Upper lobe of left lung (tissue), 6 donors: ENCODE data around the gene ZNF552. TPM values are rescaled to one million over a fixed set of nuclear protein-coding genes. Genes with fewer than 3 reads are reported as not detected.
A peak's percentile ranks its signal among the peaks of the same experiment; 100 is the strongest.
"Not testable (repeated sequence)": the region's sequence is repeated elsewhere in the genome, so short reads cannot be mapped to it uniquely, and the experiment has no call there.

Experiments used
- ATAC-seq, 2 donors: fragments of 200-7000 bp; cut with Tn5 transposase; one replicate each; pipeline ENCODE4 v1.9.1; 2022; ENCODE audit warnings: mild to moderate bottlenecking in 2 of 2, moderate library complexity in 2 of 2; ENCODE audit not compliant: low FRiP score in 2 of 2
- DNase-seq, 2 donors: peaks; one replicate each; pipeline ENCODE4 v3.0.0-alpha.2; 2019 to 2020
- H3K27ac ChIP-seq, 4 donors: fragments of 200-600 bp; sonication (generic); one replicate each; pipeline ENCODE4 v1.5.1; 2016 to 2019
- H3K27me3 ChIP-seq, 4 donors: fragments of 200-600 bp; sonication (generic); one replicate each; pipeline ENCODE4 v1.5.1; 2017 to 2019
- H3K36me3 ChIP-seq, 4 donors: fragments of 200-600 bp; sonication (generic); one replicate each; pipeline ENCODE4 v1.5.1; 2016 to 2019
- H3K4me1 ChIP-seq, 4 donors: fragments of 200-600 bp; sonication (generic); one replicate each; pipeline ENCODE4 v1.5.1; 2018 to 2019
- H3K4me3 ChIP-seq, 4 donors: fragments of 200-600 bp; sonication (generic); one replicate each; pipeline ENCODE4 v1.5.1; 2017 to 2019; ENCODE audit warnings: mild to moderate bottlenecking in 2 of 4, moderate library complexity in 1 of 4
- H3K9me3 ChIP-seq, 4 donors: fragments of 200-600 bp; sonication (generic); one replicate each; pipeline ENCODE4 v1.5.1; 2018 to 2019
- CTCF ChIP-seq, 6 experiments: fragments of 450-650 bp in 4 of 6; fragments of 200-600 bp in 2 of 6; sonication (generic) in 2 of 6; IDR thresholded peaks; one replicate each; pipeline ENCODE4 v1.5.1; 2016 to 2019; ENCODE audit warnings: antibody characterized with exemption in 6 of 6
- EP300 ChIP-seq, 4 donors: sonication (generic); formaldehyde crosslinking; IDR thresholded peaks; one replicate each; pipeline ENCODE4 v1.5.1; 2017; ENCODE audit warnings: antibody characterized with exemption in 4 of 4, control low read depth in 2 of 4
- POLR2A ChIP-seq, 4 donors: fragments of 450-650 bp; IDR thresholded peaks; one replicate each; pipeline ENCODE4 v1.5.1; 2016 to 2017; ENCODE audit warnings: antibody characterized with exemption in 4 of 4, mild to moderate bottlenecking in 2 of 4
- POLR2AphosphoS5 ChIP-seq, 2 donors: sonication (generic); formaldehyde crosslinking; IDR thresholded peaks; one replicate each; pipeline ENCODE4 v1.5.1; 2017; ENCODE audit warnings: antibody characterized with exemption in 2 of 2
- WGBS, 2 donors: methylation state at CpG; one replicate each; pipeline ENCODE4 v1.1.5; 2017 to 2018; 5-methylcytosine and 5-hydroxymethylcytosine counted together
- total RNA-seq, 6 donors: library from RNA; depleted of rRNA in 4 of 6; stranded (reverse); fragments of >200 nt in 4 of 6; gene quantifications; one replicate each; pipeline versions ENCODE4 v1.1.0 to v1.2.1, GENCODE V29; 2016 to 2021
- donor health status: DM: no; HTN: no; CAD: no; lungs with moderate emphysema.
- donor health status: DM: no; HTN: yes; CAD: no; lungs with severe emphysema.

The ZNF552 gene
- total RNA-seq, 6 donors from 2014 or later = 12.1 to 68.1 (median 21.0) TPM

- H3K36me3 ChIP-seq = peaks cover 0 to 7% (median 0%) of the 10 kb centered on the region in 4 donors
- peak overlapping the region in 1 of 4 donors; percentile 76 for H3K27ac ChIP-seq
- WGBS, 2 donors = 84% methylated on average over 5 of the region's 5 CpGs
- no peak for TF ChIP-seq POLR2A (IDR thresholded peaks at IDR 0.05)
- no peak for TF ChIP-seq CTCF (IDR thresholded peaks at IDR 0.05)
- TF ChIP-seq POLR2AphosphoS5 (IDR thresholded peaks at IDR 0.05) = no peak
- no peak for TF ChIP-seq EP300 (IDR thresholded peaks at IDR 0.05)
- no peak for ATAC-seq
- no peak overlapping the region for H3K4me3 ChIP-seq
- peaks cover 8 to 40% (median 19%) of the 10 kb centered on the region in 4 donors for H3K4me1 ChIP-seq
- H3K27me3 ChIP-seq = no peaks in the 10 kb centered on the region
- DNase-seq = no peak
- H3K9me3 ChIP-seq = no peaks in the 10 kb centered on the region
Observed at GRCh38 chr19:57800696-57801095, 14.0 kb downstream of the ZNF552 start.

GRCh38 chr19:57796580-57796979 is 18.1 kb downstream of the ZNF552 start:
- H3K4me1 ChIP-seq, ATAC-seq, H3K27me3 ChIP-seq, DNase-seq, H3K27ac ChIP-seq, H3K4me3 ChIP-seq: not testable (repeated sequence)
- Histone ChIP-seq H3K9me3 (peaks cover 0 to 13% (median 0%) of the 10 kb centered on the region in 4 donors), H3K36me3 (peaks cover 0 to 33% (median 3%) of the 10 kb centered on the region in 4 donors)
- WGBS, 2 donors = 86 to 100% methylated on average over 1 of the region's 1 CpG

GRCh38 chr19:57789288-57789687 is 25.4 kb downstream of the ZNF552 start:
- no peak for DNase-seq
- 93 to 95% methylated on average over 4 of the region's 4 CpGs for WGBS, 2 donors
- no peak for ATAC-seq
- Histone ChIP-seq H3K27ac (no peak overlapping the region), H3K9me3 (peaks cover 6 to 61% (median 46%) of the 10 kb centered on the region in 4 donors), H3K27me3 (no peaks in the 10 kb centered on the region), H3K4me3 (no peak overlapping the region), H3K36me3 (peaks cover 5 to 48% (median 19%) of the 10 kb centered on the region in 4 donors), H3K4me1 (no peaks in the 10 kb centered on the region)
- TF ChIP-seq POLR2A (IDR thresholded peaks at IDR 0.05) (no peak), POLR2AphosphoS5 (IDR thresholded peaks at IDR 0.05) (no peak), EP300 (IDR thresholded peaks at IDR 0.05) (no peak), CTCF (IDR thresholded peaks at IDR 0.05) (no peak)

GRCh38 chr19:57788114-57788692 is 26.5 kb downstream of the ZNF552 start:
- Histone ChIP-seq H3K27ac (no peak overlapping the region), H3K27me3 (no peaks in the 10 kb centered on the region), H3K9me3 (peaks cover 6 to 67% (median 56%) of the 10 kb centered on the region in 4 donors), H3K4me1 (no peaks in the 10 kb centered on the region), H3K36me3 (peaks cover 5 to 48% (median 19%) of the 10 kb centered on the region in 4 donors), H3K4me3 (no peak overlapping the region)
- no peak for ATAC-seq
- DNase-seq = no peak
- TF ChIP-seq POLR2A (IDR thresholded peaks at IDR 0.05) (no peak), CTCF (IDR thresholded peaks at IDR 0.05) (no peak), POLR2AphosphoS5 (IDR thresholded peaks at IDR 0.05) (no peak), EP300 (IDR thresholded peaks at IDR 0.05) (no peak)

- Histone ChIP-seq H3K27me3 (no peaks in the 10 kb centered on the region), H3K27ac (no peak overlapping the region), H3K36me3 (peaks cover 5 to 37% (median 16%) of the 10 kb centered on the region in 4 donors), H3K9me3 (peaks cover 13 to 76% (median 62%) of the 10 kb centered on the region in 4 donors), H3K4me1 (no peaks in the 10 kb centered on the region), H3K4me3 (no peak overlapping the region)
- TF ChIP-seq CTCF (IDR thresholded peaks at IDR 0.05) = no peak
- TF ChIP-seq EP300 (IDR thresholded peaks at IDR 0.05) = no peak
- TF ChIP-seq POLR2AphosphoS5 (IDR thresholded peaks at IDR 0.05) = no peak
- no peak for TF ChIP-seq POLR2A (IDR thresholded peaks at IDR 0.05)
- DNase-seq = no peak
- ATAC-seq = no peak
- WGBS, 2 donors = 86 to 90% methylated on average over 5 of the region's 5 CpGs
Observed at GRCh38 chr19:57786906-57787305, 27.8 kb downstream of the ZNF552 start.
